Jurkat, Clone E6-1 (cell line): Measurements from ENCODE around the gene STRN4. TPM values are rescaled to one million over a fixed set of nuclear protein-coding genes. Genes with fewer than 3 reads are reported as not detected.
A peak's percentile ranks its signal among the peaks of the same experiment; 100 is the strongest.
"Not testable (repeated sequence)": the region's sequence is repeated elsewhere in the genome, so short reads cannot be mapped to it uniquely, and the experiment has no call there.

Source experiments
- DNase-seq: peaks from one replicate; pipeline ENCODE4 v3.0.0-alpha.2; 2011; ENCODE audit warnings: low read depth, low spot score
- H3K4me3 ChIP-seq: 2 replicates; pipeline ENCODE4 v1.5.1; 2011; ENCODE audit warnings: mild to moderate bottlenecking, low read length, control low read depth, moderate library complexity
- polyA plus RNA-seq: library from polyadenylated mRNA; unstranded; fragments of >200 nt; gene quantifications from one replicate; pipeline ENCODE4 v1.2.1, GENCODE V29; 2012; ENCODE audit warnings: missing spikeins; ENCODE audit not compliant: insufficient read length, insufficient read depth

STRN4 gene
- polyA plus RNA-seq: 39.4 TPM

- no peak for DNase-seq
- peak within 1 kb of the TSS; percentile 97 for H3K4me3 ChIP-seq
These were observed at the start of gene STRN4 for GRCh38 chr19:46746281-46747057. STRN4 (minus strand) TSS chr19:46746450; CDS start chr19:46746430, 20 bp downstream.

GRCh38 chr19:46791944-46792343 lies 45.7 kb upstream of the STRN4 start:
- peak overlapping the region; percentile 6 for H3K4me3 ChIP-seq
- peak; percentile 93 for DNase-seq

- DNase-seq: no peak
- no peak overlapping the region for H3K4me3 ChIP-seq
These were observed 43.1 kb upstream of the STRN4 start for GRCh38 chr19:46789371-46789770.

GRCh38 chr19:46788968-46789338 lies 42.7 kb upstream of the STRN4 start:
- H3K4me3 ChIP-seq: no peak overlapping the region
- no peak for DNase-seq

- DNase-seq: peak; percentile 96
- H3K4me3 ChIP-seq: peak within 1 kb of the TSS; percentile 89
These were observed 42.2 kb upstream of the STRN4 start, which contains the start of gene SLC1A5 for GRCh38 chr19:46788262-46788967. SLC1A5 (minus strand) TSS chr19:46788594; CDS start chr19:46787965, 629 bp downstream.

- no peak for DNase-seq
- peak overlapping the region; percentile 89 for H3K4me3 ChIP-seq
These were observed 41.3 kb upstream of the STRN4 start for GRCh38 chr19:46787331-46788261.

- H3K4me3 ChIP-seq: peak overlapping the region; percentile 89
- no peak for DNase-seq
These were observed 40.7 kb upstream of the STRN4 start for GRCh38 chr19:46787040-46787330.

GRCh38 chr19:46786236-46787039 lies 40.2 kb upstream of the STRN4 start:
- DNase-seq: peak; percentile 74
- H3K4me3 ChIP-seq: peak overlapping the region; percentile 89

GRCh38 chr19:46785980-46786235 lies 39.7 kb upstream of the STRN4 start:
- DNase-seq: no peak
- H3K4me3 ChIP-seq: peak overlapping the region; percentile 89

GRCh38 chr19:46785054-46785979 lies 39.1 kb upstream of the STRN4 start:
- peak overlapping the region; percentile 89 for H3K4me3 ChIP-seq
- no peak for DNase-seq

GRCh38 chr19:46784262-46785053 lies 38.2 kb upstream of the STRN4 start:
- peak; percentile 67 for DNase-seq
- peak overlapping the region; percentile 89 for H3K4me3 ChIP-seq

- no peak for DNase-seq
- no peak overlapping the region for H3K4me3 ChIP-seq
These were observed 37.4 kb upstream of the STRN4 start for GRCh38 chr19:46783670-46784069.

GRCh38 chr19:46782355-46783019 lies 36.2 kb upstream of the STRN4 start:
- H3K4me3 ChIP-seq: no peak overlapping the region
- no peak for DNase-seq

GRCh38 chr19:46777956-46778645 lies 31.9 kb upstream of the STRN4 start:
- not testable (repeated sequence) for H3K4me3 ChIP-seq, DNase-seq

- no peak overlapping the region for H3K4me3 ChIP-seq
- DNase-seq: no peak
These were observed 31.0 kb upstream of the STRN4 start for GRCh38 chr19:46776927-46777911.
